GM12801 (cell line): ENCODE results near the gene ARRDC2.

Experiments used
- TF ChIP-seq, protein P1 (sequence below): IDR thresholded peaks from one replicate; pipeline ENCODE4 v1.5.1; 2011; ENCODE audit warnings: control low read depth; ENCODE audit not compliant: insufficient read length; ENCODE audit errors: extremely low read depth

ARRDC2 gene

DNA sequence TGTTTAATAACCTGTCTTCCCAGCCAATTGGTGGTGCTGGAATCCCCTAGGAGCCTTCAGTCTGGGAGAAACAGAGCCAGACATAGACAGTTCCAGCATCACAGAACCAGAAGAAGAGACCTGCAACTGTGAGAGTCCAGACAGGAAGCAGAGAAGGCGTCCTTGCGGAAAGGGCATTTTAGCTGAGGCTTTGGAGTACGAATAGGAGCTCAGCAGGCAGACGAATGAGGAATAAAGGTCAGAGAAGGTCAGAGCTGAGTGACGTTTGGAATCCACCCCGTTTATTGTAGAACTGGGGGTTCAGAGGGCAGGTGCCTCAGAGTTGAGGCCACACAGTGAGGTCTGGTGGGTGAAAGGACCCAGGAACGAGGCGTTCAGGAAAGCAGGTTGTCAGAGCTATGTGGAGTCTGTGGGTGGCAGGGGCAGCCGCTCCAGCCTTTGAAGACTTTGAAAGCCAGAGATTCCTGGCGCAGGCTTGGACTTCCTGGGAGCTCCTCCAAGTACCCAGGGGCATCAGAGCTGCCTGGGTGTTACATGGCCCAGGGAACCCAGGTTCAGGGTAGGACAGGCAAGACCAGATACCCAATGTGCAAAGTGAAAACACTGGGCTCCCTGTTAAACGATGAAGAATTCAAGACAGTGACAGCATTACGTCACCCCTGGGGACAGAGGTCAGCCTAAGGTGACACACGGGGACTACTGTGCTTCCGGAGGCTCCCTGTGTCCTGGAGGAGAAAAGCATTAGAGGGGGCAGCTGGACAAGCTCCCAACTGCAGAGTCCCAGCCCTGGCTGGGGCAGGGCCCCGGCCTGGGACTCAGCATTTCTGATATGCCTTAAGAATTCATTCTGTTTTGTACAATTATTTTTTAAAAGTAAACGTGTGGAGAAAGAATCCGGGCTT is 5.5 kb downstream of the ARRDC2 start:
- TF ChIP-seq, protein P1, sequence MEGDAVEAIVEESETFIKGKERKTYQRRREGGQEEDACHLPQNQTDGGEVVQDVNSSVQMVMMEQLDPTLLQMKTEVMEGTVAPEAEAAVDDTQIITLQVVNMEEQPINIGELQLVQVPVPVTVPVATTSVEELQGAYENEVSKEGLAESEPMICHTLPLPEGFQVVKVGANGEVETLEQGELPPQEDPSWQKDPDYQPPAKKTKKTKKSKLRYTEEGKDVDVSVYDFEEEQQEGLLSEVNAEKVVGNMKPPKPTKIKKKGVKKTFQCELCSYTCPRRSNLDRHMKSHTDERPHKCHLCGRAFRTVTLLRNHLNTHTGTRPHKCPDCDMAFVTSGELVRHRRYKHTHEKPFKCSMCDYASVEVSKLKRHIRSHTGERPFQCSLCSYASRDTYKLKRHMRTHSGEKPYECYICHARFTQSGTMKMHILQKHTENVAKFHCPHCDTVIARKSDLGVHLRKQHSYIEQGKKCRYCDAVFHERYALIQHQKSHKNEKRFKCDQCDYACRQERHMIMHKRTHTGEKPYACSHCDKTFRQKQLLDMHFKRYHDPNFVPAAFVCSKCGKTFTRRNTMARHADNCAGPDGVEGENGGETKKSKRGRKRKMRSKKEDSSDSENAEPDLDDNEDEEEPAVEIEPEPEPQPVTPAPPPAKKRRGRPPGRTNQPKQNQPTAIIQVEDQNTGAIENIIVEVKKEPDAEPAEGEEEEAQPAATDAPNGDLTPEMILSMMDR: no peak

DNA sequence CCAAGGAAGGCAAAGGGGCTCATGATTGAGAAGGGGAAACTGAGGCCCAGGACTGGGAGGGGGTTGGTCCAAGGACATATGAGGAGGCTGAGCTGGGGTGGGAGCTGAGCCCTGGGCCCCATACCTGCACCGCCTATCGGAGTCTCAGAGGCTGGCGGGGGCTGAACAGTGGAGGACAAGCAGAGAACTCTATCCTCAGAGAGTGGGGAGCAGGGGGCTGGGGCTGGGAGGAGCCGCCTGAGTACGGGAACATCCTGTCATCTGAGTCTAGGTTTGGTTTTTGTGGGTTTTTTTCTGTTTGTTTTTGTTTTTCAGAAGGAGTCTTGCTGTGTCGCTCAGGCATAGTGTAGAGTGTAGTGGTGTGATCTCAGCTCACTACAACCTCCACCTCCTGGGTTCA is 6.2 kb downstream of the ARRDC2 start:
- TF ChIP-seq, protein P1: no peak

DNA sequence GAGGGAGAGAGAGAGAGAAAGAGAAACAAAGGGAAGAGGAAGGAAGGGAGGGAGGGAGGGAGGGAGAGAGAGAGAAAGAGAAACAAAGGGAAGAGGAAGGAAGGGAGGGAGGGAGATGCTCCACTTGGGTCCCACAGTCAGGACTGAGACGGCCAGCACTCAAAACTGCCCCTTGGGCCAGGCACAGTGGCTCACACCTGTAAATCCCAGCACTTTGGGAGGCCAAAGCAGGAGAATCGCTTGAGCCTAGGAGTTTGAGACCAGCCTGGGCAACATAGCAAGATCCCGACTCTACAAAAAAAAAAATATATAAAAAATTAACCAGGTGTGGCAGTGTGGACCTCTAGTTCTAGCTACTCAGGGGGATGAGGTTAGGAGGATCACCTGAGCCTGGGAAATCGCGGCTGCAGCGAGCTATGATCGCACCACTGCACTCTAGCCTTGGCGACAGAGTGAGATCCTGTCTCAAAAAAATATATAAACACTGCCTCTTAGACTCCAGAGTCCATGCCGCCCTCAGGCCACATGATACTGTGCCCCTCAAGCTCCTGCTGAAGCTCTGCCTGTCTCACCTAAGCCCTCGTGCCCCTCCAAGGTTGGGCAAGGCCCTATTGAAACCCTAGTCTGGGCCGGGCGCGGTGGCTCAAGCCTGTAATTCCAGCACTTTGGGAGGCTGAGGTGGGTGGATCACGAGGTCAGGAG is 8.4 kb downstream of the ARRDC2 start:
- TF ChIP-seq, protein P1: no peak

DNA sequence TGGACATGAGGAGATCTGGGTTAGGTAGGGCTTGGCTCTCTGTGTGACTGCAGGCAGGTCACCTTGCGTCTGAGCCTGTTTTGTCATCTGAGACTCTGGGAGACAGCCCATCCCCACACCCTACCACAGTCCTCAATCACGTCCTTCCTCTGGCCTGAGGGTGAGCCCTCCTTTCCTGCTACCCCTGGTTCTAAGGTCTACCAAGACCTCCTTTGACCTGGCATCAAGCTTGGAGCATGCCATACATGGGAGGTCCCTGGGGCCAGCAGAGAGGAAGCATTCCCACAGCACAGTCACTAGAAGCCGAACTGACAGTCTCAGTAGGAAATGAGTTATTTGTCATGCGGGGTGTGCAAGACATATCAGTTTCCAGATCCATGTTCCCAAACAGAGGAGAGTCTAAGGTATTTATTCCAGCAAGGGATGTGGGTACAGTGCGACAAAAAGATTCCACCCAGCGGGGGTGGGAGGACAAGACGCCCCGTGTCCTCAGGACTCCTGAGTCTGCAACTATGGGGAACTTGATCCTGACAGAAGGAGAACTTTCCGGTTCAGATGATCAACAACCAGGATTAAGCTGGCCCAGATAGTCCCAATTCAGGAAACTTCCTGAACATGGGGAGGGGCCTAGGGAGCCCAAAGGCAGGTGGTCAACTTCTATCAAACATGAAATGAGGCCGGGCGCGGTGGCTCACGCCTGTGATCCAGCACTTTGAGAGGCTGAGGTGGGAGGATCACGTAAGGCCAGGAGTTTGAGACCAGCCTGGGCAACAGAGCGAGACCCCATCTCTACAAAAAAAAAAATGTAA is 9.5 kb downstream of the ARRDC2 start:
- TF ChIP-seq, protein P1: no peak

DNA sequence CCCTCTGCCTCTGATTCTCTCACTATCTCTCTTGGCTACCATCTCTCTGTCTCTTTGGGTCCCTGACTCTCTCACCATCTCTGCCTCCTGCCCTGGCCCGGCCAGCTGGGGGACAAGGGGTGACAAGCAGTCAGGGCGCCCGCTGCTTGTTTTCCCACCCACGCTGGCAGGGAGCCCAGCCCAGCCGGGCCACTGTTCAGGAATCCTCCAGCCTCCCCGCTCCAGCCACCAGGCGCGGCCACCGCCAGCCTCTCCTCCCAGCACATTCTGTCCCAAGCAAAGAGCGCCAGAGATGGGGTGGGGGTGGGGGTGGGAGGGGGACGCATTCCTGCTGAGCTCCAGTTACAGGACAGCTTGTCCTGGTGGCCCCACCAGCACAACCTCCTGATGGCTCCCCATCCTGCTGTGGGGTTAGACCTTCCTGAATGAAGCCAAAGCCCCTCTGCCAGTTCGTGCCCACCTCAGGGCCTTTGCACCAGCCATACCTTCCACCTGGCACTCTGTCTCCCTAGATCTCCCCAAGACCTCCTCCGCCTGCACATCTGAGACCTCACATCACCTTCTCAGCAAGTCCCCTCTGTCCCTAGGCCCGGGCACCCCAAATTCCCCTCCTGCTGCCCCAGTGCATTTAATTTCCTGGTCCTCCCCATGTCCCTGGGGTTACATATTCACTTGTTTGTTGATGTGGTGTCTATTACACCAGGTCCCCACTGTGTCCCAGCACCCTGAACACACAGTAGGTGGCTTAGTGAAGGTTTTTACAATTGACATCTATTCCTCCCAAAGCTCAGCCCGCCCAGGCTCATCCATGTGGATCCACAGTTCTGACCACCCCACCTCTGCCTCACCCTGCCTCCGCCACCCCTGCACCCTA is 12.5 kb downstream of the ARRDC2 start:
- TF ChIP-seq, protein P1: no peak

DNA sequence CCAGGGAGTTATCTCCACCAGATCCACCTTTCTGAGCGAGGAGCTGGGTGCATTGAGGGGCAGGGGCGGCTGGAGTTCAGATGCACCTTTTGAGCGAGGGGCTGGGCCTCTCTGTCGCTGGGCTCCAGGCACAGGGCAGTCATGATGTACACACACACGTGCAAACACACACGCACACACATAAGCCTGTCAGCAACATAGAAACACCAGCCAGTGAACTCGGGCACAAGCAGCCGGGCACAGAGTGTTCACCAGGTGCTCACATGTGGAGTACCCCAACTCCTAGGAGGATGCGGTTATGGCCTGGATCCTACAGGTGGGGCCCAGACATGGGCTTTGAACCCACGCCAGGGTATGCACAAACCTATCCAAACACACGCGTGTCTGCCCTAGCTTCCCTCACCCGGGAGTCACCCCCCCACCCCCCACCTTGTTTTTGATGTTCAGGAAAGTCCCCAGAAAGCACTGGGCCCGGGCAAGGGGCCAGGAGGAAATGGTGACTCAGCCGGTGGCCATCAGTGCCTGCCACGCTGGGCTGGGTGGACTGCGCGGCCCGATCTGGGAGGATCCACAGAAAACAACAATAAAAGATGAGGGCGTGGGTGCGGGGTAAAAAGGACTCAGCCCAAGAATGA is 13.3 kb downstream of the ARRDC2 start:
- TF ChIP-seq, protein P1: no peak
